Tibial artery (tissue), 4 donors: Measurements from ENCODE around the gene SLC39A2.

Experiments
- DNase-seq, 2 donors: peaks; one replicate each; pipeline ENCODE4 v3.0.0-alpha.2; 2019
- H3K27ac ChIP-seq, 2 donors: fragments of 200-600 bp; sonication (generic) in 1 of 2; 1 replicate in 1 of 2; 2 replicates in 1 of 2; pipeline ENCODE4 v1.5.1; 2018 to 2019; ENCODE audit warnings: mild to moderate bottlenecking in 1 of 2
- H3K27me3 ChIP-seq, 2 donors: fragments of 200-600 bp; sonication (generic) in 1 of 2; one replicate each; pipeline versions ENCODE4 v1.5.1 to v1.6.0; 2016 to 2019
- H3K36me3 ChIP-seq, 3 donors: fragments of 200-600 bp; sonication (generic) in 2 of 3; one replicate each; pipeline ENCODE4 v1.5.1; 2016 to 2019; ENCODE audit warnings: mild to moderate bottlenecking in 2 of 3
- H3K4me1 ChIP-seq, 4 donors: fragments of 200-600 bp; sonication (generic) in 2 of 4; 1 replicate in 3 of 4; 2 replicates in 1 of 4; pipeline ENCODE4 v1.5.1; 2016 to 2019
- H3K4me3 ChIP-seq, 2 donors: fragments of 200-600 bp; sonication (generic) in 1 of 2; 1 replicate in 1 of 2; 2 replicates in 1 of 2; pipeline ENCODE4 v1.5.1; 2018 to 2019; ENCODE audit warnings: mild to moderate bottlenecking in 2 of 2
- H3K9me3 ChIP-seq, 3 donors: fragments of 200-600 bp; sonication (generic) in 1 of 3; one replicate each; pipeline ENCODE4 v1.5.1; 2016 to 2019
- CTCF ChIP-seq, 2 experiments: fragments of 200-600 bp in 1 of 2; fragments of 450-650 bp in 1 of 2; IDR thresholded peaks; one replicate each; pipeline ENCODE4 v1.5.1; 2017 to 2019; ENCODE audit warnings: antibody characterized with exemption in 2 of 2, mild to moderate bottlenecking in 1 of 2, moderate library complexity in 1 of 2
- intact Hi-C: fragments of 100-400 bp; cut with DNase I; formaldehyde crosslinking; loops from one replicate; pipeline ENCODE4 v1.15.0; 2023; ENCODE audit warnings: low total_unique reads

SLC39A2 gene

GRCh38 chr14:21015312-21015711 lies 16.2 kb downstream of the SLC39A2 start:
- no peak overlapping the region for H3K4me3 ChIP-seq
- no peak for TF ChIP-seq CTCF (IDR thresholded peaks at IDR 0.05)
- no peak for DNase-seq
- H3K36me3 ChIP-seq: peaks cover 13 to 41% (median 32%) of the 10 kb centered on the region in 3 donors
- H3K27me3 ChIP-seq: no peaks in the 10 kb centered on the region
- H3K9me3 ChIP-seq: no peaks in the 10 kb centered on the region
- no peak overlapping the region for H3K27ac ChIP-seq
- H3K4me1 ChIP-seq: peaks cover 0 to 6% (median 0%) of the 10 kb centered on the region in 4 donors
- intact Hi-C loops: loop anchor here (2.0 kb wide), 1 partner anchor 25 kb away; no protein-coding TSS in a partner anchor

- TF ChIP-seq CTCF (IDR thresholded peaks at IDR 0.05): no peak
- H3K4me3 ChIP-seq: no peak overlapping the region
- intact Hi-C loops: no loop called here
- peaks cover 22 to 54% (median 44%) of the 10 kb centered on the region in 3 donors for H3K36me3 ChIP-seq
- peaks cover 0 to 6% (median 0%) of the 10 kb centered on the region in 4 donors for H3K4me1 ChIP-seq
- H3K27ac ChIP-seq: no peak overlapping the region
- no peaks in the 10 kb centered on the region for H3K9me3 ChIP-seq
- no peaks in the 10 kb centered on the region for H3K27me3 ChIP-seq
- DNase-seq: no peak
These were observed 17.5 kb downstream of the SLC39A2 start for GRCh38 chr14:21016413-21017190.

GRCh38 chr14:21017528-21018245 lies 18.6 kb downstream of the SLC39A2 start:
- Histone ChIP-seq H3K27ac (no peak overlapping the region), H3K9me3 (no peaks in the 10 kb centered on the region), H3K27me3 (no peaks in the 10 kb centered on the region), H3K4me3 (no peak overlapping the region), H3K36me3 (peaks cover 29 to 63% (median 47%) of the 10 kb centered on the region in 3 donors), H3K4me1 (peaks cover 0 to 16% (median 1%) of the 10 kb centered on the region in 4 donors)
- intact Hi-C loops: no loop called here
- no peak for TF ChIP-seq CTCF (IDR thresholded peaks at IDR 0.05)
- no peak for DNase-seq

- no peak for TF ChIP-seq CTCF (IDR thresholded peaks at IDR 0.05)
- Histone ChIP-seq H3K27ac (no peak overlapping the region), H3K4me1 (peaks cover 0 to 22% (median 7%) of the 10 kb centered on the region in 4 donors), H3K36me3 (peaks cover 29 to 63% (median 47%) of the 10 kb centered on the region in 3 donors), H3K4me3 (no peak overlapping the region), H3K9me3 (no peaks in the 10 kb centered on the region), H3K27me3 (no peaks in the 10 kb centered on the region)
- intact Hi-C loops: no loop called here
- no peak for DNase-seq
These were observed 19.2 kb downstream of the SLC39A2 start for GRCh38 chr14:21018286-21018685.

- peaks cover 29 to 63% (median 47%) of the 10 kb centered on the region in 3 donors for H3K36me3 ChIP-seq
- H3K27me3 ChIP-seq: no peaks in the 10 kb centered on the region
- no peaks in the 10 kb centered on the region for H3K9me3 ChIP-seq
- no peak overlapping the region for H3K4me3 ChIP-seq
- intact Hi-C loops: no loop called here
- H3K4me1 ChIP-seq: peaks cover 0 to 27% (median 12%) of the 10 kb centered on the region in 4 donors
- H3K27ac ChIP-seq: no peak overlapping the region
- DNase-seq: no peak
- no peak for TF ChIP-seq CTCF (IDR thresholded peaks at IDR 0.05)
These were observed 19.7 kb downstream of the SLC39A2 start for GRCh38 chr14:21018781-21019180.
